HepG2 (cell line): ENCODE results near the gene C1orf159. TPM values are rescaled to one million over a fixed set of nuclear protein-coding genes. Genes with fewer than 3 reads are reported as not detected.
A peak's percentile ranks its signal among the peaks of the same experiment; 100 is the strongest.

Experiments
- ESRRA ChIP-seq: sonication (generic); formaldehyde crosslinking; IDR thresholded peaks from 2 replicates; pipeline ENCODE4 v1.5.1; 2020; ENCODE audit warnings: mild to moderate bottlenecking, low read depth, missing genetic modification reagents
- FOXC1 ChIP-seq: sonication (generic); formaldehyde crosslinking; IDR thresholded peaks from 2 replicates; pipeline ENCODE4 v1.8.0; 2022; ENCODE audit warnings: mild to moderate bottlenecking, missing genetic modification reagents, borderline replicate concordance
- KDM5B ChIP-seq: sonication (generic); formaldehyde crosslinking; IDR thresholded peaks from 2 replicates; pipeline ENCODE4 v1.4.0; 2020; ENCODE audit warnings: missing genetic modification reagents, mild to moderate bottlenecking, borderline replicate concordance
- NFYB ChIP-seq: sonication (generic); formaldehyde crosslinking; IDR thresholded peaks from 2 replicates; pipeline ENCODE4 v1.4.0; 2020; ENCODE audit warnings: missing genetic modification reagents
- NFYC ChIP-seq: IDR thresholded peaks from 2 replicates; pipeline ENCODE4 v1.6.1; 2016; ENCODE audit warnings: missing genetic modification reagents, missing compliant biosample characterization
- POLR2G ChIP-seq: fragments of 200-400 bp; formaldehyde crosslinking; IDR thresholded peaks from 2 replicates; pipeline ENCODE4 v1.6.1; 2018; ENCODE audit warnings: mild to moderate bottlenecking, low read depth, low read length, moderate library complexity
- RFXAP ChIP-seq: sonication (generic); formaldehyde crosslinking; IDR thresholded peaks from 2 replicates; pipeline ENCODE4 v1.4.0; 2020; ENCODE audit warnings: missing genetic modification reagents, borderline replicate concordance
- SALL2 ChIP-seq: sonication (generic); formaldehyde crosslinking; IDR thresholded peaks from 2 replicates; pipeline ENCODE4 v1.8.1; 2023; ENCODE audit warnings: mild to moderate bottlenecking, missing genetic modification reagents, inconsistent platforms
- SETDB1 ChIP-seq: sonication (generic); formaldehyde crosslinking; IDR thresholded peaks from 2 replicates; pipeline ENCODE4 v1.5.1; 2020; ENCODE audit warnings: missing genetic modification reagents, mild to moderate bottlenecking, borderline replicate concordance
- SNAI1 ChIP-seq: sonication (generic); formaldehyde crosslinking; IDR thresholded peaks from 2 replicates; pipeline ENCODE4 v1.5.0; 2020; ENCODE audit warnings: mild to moderate bottlenecking, missing genetic modification reagents, borderline replicate concordance
- ZBTB7A ChIP-seq: sonication (generic); formaldehyde crosslinking; IDR thresholded peaks from 2 replicates; pipeline ENCODE4 v1.8.0; 2022; ENCODE audit warnings: mild to moderate bottlenecking, missing genetic modification reagents
- ZFP82 ChIP-seq: sonication (generic); formaldehyde crosslinking; IDR thresholded peaks from 2 replicates; pipeline ENCODE4 v1.5.1; 2020; ENCODE audit warnings: mild to moderate bottlenecking, missing genetic modification reagents, borderline replicate concordance
- ZKSCAN1 ChIP-seq: fragments of 150-350 bp; IDR thresholded peaks from 2 replicates; pipeline ENCODE4 v1.6.1; 2014; ENCODE audit warnings: low read length
- ZNF317 ChIP-seq: sonication (generic); formaldehyde crosslinking; IDR thresholded peaks from 2 replicates; pipeline ENCODE4 v1.5.0; 2020; ENCODE audit warnings: mild to moderate bottlenecking, missing genetic modification reagents
- ZSCAN9 ChIP-seq: IDR thresholded peaks from 2 replicates; pipeline ENCODE4 v1.6.1; 2016; ENCODE audit warnings: borderline replicate concordance
- polyA plus RNA-seq, 8 experiments: library from polyadenylated mRNA; depleted of rRNA in 3 of 8; stranded (reverse) in 7 of 8; unstranded in 1 of 8; fragments of >200 nt; fragmentation: Illumina TruSeq in 4 of 8; extraction: Trizol in 4 of 8; gene quantifications; 2 replicates each; pipeline versions ENCODE4 v1.2.1 to v1.2.3, GENCODE V29; 2011 to 2016; ENCODE audit warnings: low read depth in 4 of 8, missing spikeins in 1 of 8, mixed read lengths in 1 of 8; ENCODE audit not compliant: insufficient read depth in 1 of 8
- total RNA-seq, 5 experiments: library from RNA; depleted of rRNA; stranded (reverse); fragments of >200 nt; fragmentation: Illumina TruSeq; extraction: Trizol; gene quantifications; 2 replicates each; pipeline ENCODE4 v1.2.3, GENCODE V29; 2016; ENCODE audit warnings: low read depth in 1 of 5
- TF ChIP-seq, protein P1 (sequence below): sonication (generic); IDR thresholded peaks from 2 replicates; pipeline ENCODE4 v1.6.1; 2016; ENCODE audit warnings: low read depth, borderline replicate concordance
- TF ChIP-seq, protein P2 (sequence below): IDR thresholded peaks from 2 replicates; pipeline ENCODE4 v1.6.1; 2012; ENCODE audit warnings: inconsistent platforms
- TF ChIP-seq, protein P3 (sequence below): sonication (generic); formaldehyde crosslinking; IDR thresholded peaks from 2 replicates; pipeline ENCODE4 v1.5.0; 2020; ENCODE audit warnings: mild to moderate bottlenecking, missing genetic modification reagents, borderline replicate concordance
- TF ChIP-seq, protein P4 (sequence below), 2 experiments: sonication (generic) in 1 of 2; formaldehyde crosslinking in 1 of 2; IDR thresholded peaks; 2 replicates each; pipeline versions ENCODE4 v1.4.0 to v1.6.1; 2018 to 2020; ENCODE audit warnings: missing genetic modification reagents in 2 of 2, borderline replicate concordance in 1 of 2, low read depth in 1 of 2, mild to moderate bottlenecking in 1 of 2, missing biosample characterization in 1 of 2
- TF ChIP-seq, protein P5 (sequence below): sonication (generic); formaldehyde crosslinking; IDR thresholded peaks from 2 replicates; pipeline ENCODE4 v1.5.0; 2020; ENCODE audit warnings: missing genetic modification reagents, mild to moderate bottlenecking, borderline replicate concordance

Gene C1orf159
- total and polyA plus RNA-seq, 2 of the 13 experiments (the other 11 are each of a cell fraction or from before 2014, with no cell fraction given): 3.8 to 6.7 TPM

DNA sequence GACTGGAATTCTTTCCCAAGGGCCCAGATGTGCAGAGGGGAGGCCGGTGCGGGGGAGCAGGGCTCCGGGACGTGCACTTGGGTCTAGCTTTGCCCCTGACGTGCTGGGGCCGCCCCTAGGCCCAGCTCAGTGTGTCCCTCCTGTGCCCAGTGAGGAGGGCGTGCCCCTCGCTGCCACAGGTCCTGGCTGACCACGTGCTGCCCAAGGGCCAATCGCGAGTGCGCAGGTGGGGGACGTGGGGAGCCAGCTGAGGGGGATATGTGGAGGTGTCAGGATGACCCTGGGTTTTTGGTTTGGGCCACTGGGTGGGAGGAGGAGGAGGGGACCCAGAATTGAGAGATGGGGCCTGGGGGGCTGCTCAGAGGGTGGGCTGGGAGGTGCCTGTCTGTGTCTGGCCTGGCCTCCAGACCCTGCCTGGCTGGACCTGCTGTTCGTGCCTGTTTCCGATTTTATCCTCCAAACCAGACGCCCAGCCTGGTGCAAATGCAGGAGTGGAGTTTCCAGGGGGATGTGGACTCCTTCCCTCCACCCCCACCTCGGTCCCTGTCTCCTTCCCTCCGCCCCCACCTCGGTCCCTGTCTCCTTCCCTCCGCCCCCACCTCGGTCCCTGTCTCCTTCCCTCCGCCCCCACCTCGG is 35.6 kb downstream of the C1orf159 start (continued):
- TF ChIP-seq POLR2G: peak; percentile 54; the same call in 1 of the 2 replicates
- TF ChIP-seq ESRRA (CRISPR knock-in tag): no peak
- TF ChIP-seq FOXC1 (CRISPR knock-in tag): 0 out of 2 replicates have a peak, but pooled peaks have one; percentile 1
- peak; percentile 25; the same call in 1 of the 2 replicates for TF ChIP-seq RFXAP (CRISPR knock-in tag)
- TF ChIP-seq, protein P1, sequence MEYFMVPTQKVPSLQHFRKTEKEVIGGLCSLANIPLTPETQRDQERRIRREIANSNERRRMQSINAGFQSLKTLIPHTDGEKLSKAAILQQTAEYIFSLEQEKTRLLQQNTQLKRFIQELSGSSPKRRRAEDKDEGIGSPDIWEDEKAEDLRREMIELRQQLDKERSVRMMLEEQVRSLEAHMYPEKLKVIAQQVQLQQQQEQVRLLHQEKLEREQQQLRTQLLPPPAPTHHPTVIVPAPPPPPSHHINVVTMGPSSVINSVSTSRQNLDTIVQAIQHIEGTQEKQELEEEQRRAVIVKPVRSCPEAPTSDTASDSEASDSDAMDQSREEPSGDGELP: peak; percentile 32; the same call in 1 of the 2 replicates
- 0 out of 2 replicates have a peak, but pooled peaks have one; percentile 13 for TF ChIP-seq KDM5B (CRISPR knock-in tag)
- TF ChIP-seq ZBTB7A (CRISPR knock-in tag): peak; percentile 76; the same call in 1 of the 2 replicates
- TF ChIP-seq ZSCAN9 (CRISPR knock-in tag): no peak
- 0 out of 2 replicates have a peak, but pooled peaks have one; percentile 48 for TF ChIP-seq ZNF317 (CRISPR knock-in tag)
- peak; percentile 71 for TF ChIP-seq NFYB (CRISPR knock-in tag)
- TF ChIP-seq, protein P2, sequence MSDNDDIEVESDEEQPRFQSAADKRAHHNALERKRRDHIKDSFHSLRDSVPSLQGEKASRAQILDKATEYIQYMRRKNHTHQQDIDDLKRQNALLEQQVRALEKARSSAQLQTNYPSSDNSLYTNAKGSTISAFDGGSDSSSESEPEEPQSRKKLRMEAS: peak; percentile 52
- 0 out of 2 replicates have a peak, but pooled peaks have one; percentile 52 for TF ChIP-seq ZFP82 (CRISPR knock-in tag)
- TF ChIP-seq SETDB1 (CRISPR knock-in tag): no peak
- TF ChIP-seq, protein P3, sequence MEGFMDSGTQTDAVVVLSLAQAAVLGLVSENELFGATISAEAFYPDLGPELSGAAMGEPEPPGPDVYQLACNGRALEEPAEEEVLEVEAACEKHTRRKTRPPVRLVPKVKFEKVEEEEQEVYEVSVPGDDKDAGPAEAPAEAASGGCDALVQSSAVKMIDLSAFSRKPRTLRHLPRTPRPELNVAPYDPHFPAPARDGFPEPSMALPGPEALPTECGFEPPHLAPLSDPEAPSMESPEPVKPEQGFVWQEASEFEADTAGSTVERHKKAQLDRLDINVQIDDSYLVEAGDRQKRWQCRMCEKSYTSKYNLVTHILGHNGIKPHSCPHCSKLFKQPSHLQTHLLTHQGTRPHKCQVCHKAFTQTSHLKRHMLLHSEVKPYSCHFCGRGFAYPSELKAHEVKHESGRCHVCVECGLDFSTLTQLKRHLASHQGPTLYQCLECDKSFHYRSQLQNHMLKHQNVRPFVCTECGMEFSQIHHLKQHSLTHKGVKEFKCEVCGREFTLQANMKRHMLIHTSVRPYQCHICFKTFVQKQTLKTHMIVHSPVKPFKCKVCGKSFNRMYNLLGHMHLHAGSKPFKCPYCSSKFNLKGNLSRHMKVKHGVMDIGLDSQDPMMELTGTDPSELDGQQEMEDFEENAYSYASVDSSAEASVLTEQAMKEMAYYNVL (CRISPR knock-in tag): 0 out of 2 replicates have a peak, but pooled peaks have one; percentile 26
- TF ChIP-seq, protein P4, sequence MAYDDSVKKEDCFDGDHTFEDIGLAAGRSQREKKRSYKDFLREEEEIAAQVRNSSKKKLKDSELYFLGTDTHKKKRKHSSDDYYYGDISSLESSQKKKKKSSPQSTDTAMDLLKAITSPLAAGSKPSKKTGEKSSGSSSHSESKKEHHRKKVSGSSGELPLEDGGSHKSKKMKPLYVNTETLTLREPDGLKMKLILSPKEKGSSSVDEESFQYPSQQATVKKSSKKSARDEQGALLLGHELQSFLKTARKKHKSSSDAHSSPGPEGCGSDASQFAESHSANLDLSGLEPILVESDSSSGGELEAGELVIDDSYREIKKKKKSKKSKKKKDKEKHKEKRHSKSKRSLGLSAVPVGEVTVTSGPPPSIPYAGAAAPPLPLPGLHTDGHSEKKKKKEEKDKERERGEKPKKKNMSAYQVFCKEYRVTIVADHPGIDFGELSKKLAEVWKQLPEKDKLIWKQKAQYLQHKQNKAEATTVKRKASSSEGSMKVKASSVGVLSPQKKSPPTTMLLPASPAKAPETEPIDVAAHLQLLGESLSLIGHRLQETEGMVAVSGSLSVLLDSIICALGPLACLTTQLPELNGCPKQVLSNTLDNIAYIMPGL (CRISPR knock-in tag; IDR thresholded peaks at IDR 0.05; ENCODE audit: borderline replicate concordance in 1 of 2, low read depth in 1 of 2): no peak
- TF ChIP-seq ZKSCAN1: no peak
- TF ChIP-seq, protein P5, sequence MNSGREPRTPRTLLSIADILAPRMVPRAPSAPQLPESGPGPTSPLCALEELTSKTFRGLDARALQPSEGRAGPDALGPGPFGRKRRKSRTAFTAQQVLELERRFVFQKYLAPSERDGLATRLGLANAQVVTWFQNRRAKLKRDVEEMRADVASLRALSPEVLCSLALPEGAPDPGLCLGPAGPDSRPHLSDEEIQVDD (CRISPR knock-in tag): no peak
- peak; percentile 87 for TF ChIP-seq NFYC (CRISPR knock-in tag)
- 0 out of 2 replicates have a peak, but pooled peaks have one; percentile 6 for TF ChIP-seq SNAI1 (CRISPR knock-in tag)
- TF ChIP-seq SALL2 (CRISPR knock-in tag): no peak
